ENCODE data around the gene CAND2.

GRCh38 chr3:12773030-12773709 lies 23.3 kb upstream of the CAND2 start:
- TF ChIP-seq CTCF (IDR thresholded peaks at IDR 0.05; ENCODE audit: low read depth, low read length, missing input control), result no peak
- TF ChIP-seq YY1 (IDR thresholded peaks at IDR 0.05), result no peak
- no peak for TF ChIP-seq TAF1 (conservative IDR thresholded peaks at IDR 0.05)

Data from liver (tissue), 3 donors.